Loucy (cell line): ENCODE measurements around the gene AP1M2.

ENCODE experiments used
- H2AFZ ChIP-seq: fragments of 200-600 bp; sonication (generic); 2 replicates; pipeline ENCODE4 v1.6.0; 2016; ENCODE audit warnings: antibody characterized with exemption, mild to moderate bottlenecking, low read length, moderate library complexity
- H3F3A ChIP-seq: fragments of 200-600 bp; 2 replicates; pipeline ENCODE4 v1.6.0; 2016; ENCODE audit warnings: antibody characterized with exemption, low read depth, mild to moderate bottlenecking
- H3K27me3 ChIP-seq: fragments of 200-600 bp; sonication (generic); 2 replicates; pipeline ENCODE4 v1.6.1; 2014; ENCODE audit warnings: low read length, mild to moderate bottlenecking; ENCODE audit not compliant: insufficient read depth, poor library complexity, severe bottlenecking
- H3K36me3 ChIP-seq: fragments of 200-600 bp; sonication (generic); 2 replicates; pipeline ENCODE4 v1.6.1; 2016; ENCODE audit warnings: low read length; ENCODE audit not compliant: insufficient read depth
- H3K4me1 ChIP-seq: fragments of 200-600 bp; sonication (generic); 2 replicates; pipeline ENCODE4 v1.5.1; 2014; ENCODE audit warnings: low read length, mild to moderate bottlenecking; ENCODE audit not compliant: insufficient read depth, poor library complexity, severe bottlenecking
- H3K4me2 ChIP-seq: fragments of 200-600 bp; sonication (generic); 2 replicates; pipeline ENCODE4 v1.6.0; 2014; ENCODE audit warnings: antibody characterized with exemption, low read length, low read depth, mild to moderate bottlenecking; ENCODE audit not compliant: poor library complexity, severe bottlenecking
- H3K4me3 ChIP-seq: fragments of 200-600 bp; sonication (generic); 2 replicates; pipeline ENCODE4 v1.5.1; 2014; ENCODE audit warnings: low read length, mild to moderate bottlenecking, mixed read lengths; ENCODE audit not compliant: poor library complexity, severe bottlenecking
- H3K79me2 ChIP-seq: fragments of 200-600 bp; sonication (generic); 2 replicates; pipeline ENCODE4 v1.6.1; 2014; ENCODE audit warnings: low read length; ENCODE audit not compliant: insufficient read depth
- H3K9ac ChIP-seq: fragments of 200-600 bp; sonication (generic); 2 replicates; pipeline ENCODE4 v1.6.0; 2014; ENCODE audit warnings: mild to moderate bottlenecking, low read depth, low read length, moderate library complexity; ENCODE audit not compliant: poor library complexity, severe bottlenecking
- H3K9me2 ChIP-seq: fragments of 200-600 bp; sonication (generic); replicated peaks from 2 replicates; pipeline ENCODE4 v1.6.1; 2016; ENCODE audit warnings: low read depth, low read length, mixed read lengths
- H3K9me3 ChIP-seq: fragments of 200-600 bp; sonication (generic); 2 replicates; pipeline ENCODE4 v1.6.1; 2014; ENCODE audit warnings: mild to moderate bottlenecking, antibody characterized with exemption, low read length, low read depth; ENCODE audit not compliant: insufficient read depth
- H4K20me1 ChIP-seq: fragments of 200-600 bp; sonication (generic); 2 replicates; pipeline ENCODE4 v1.6.0; 2014; ENCODE audit warnings: antibody characterized with exemption, low read length, mild to moderate bottlenecking; ENCODE audit not compliant: insufficient read depth, poor library complexity, severe bottlenecking
- CTCF ChIP-seq: fragments of 200-600 bp; sonication (generic); conservative IDR thresholded peaks from 2 replicates; pipeline ENCODE4 v1.5.1; 2014; ENCODE audit warnings: mild to moderate bottlenecking, antibody characterized with exemption, low read length
- EZH2phosphoT487 ChIP-seq: fragments of 200-600 bp; IDR thresholded peaks from 2 replicates; pipeline ENCODE4 v1.6.1; 2018; ENCODE audit warnings: antibody characterized with exemption, mild to moderate bottlenecking, moderate library complexity, borderline replicate concordance

The AP1M2 gene

GRCh38 chr19:10586396-10586795, 716 bp downstream of the AP1M2 start:
- H3K4me1 ChIP-seq: peaks cover 19% of the 10 kb centered on the region
- no peaks in the 10 kb centered on the region for H3K9me2 ChIP-seq
- no peak overlapping the region for H3K4me2 ChIP-seq
- no peak overlapping the region for H2AFZ ChIP-seq
- no peaks in the 10 kb centered on the region for H3K27me3 ChIP-seq
- H3K4me3 ChIP-seq: no peak overlapping the region
- no peak overlapping the region for H3K9ac ChIP-seq
- TF ChIP-seq CTCF: no peak
- no peak for TF ChIP-seq EZH2phosphoT487
- H3K79me2 ChIP-seq: no peaks in the 10 kb centered on the region
- no peaks in the 10 kb centered on the region for H3F3A ChIP-seq
- no peaks in the 10 kb centered on the region for H3K36me3 ChIP-seq
- no peaks in the 10 kb centered on the region for H4K20me1 ChIP-seq
- no peaks in the 10 kb centered on the region for H3K9me3 ChIP-seq

- no peak overlapping the region for H3K4me3 ChIP-seq
- H4K20me1 ChIP-seq: no peaks in the 10 kb centered on the region
- H3K9me2 ChIP-seq: no peaks in the 10 kb centered on the region
- no peaks in the 10 kb centered on the region for H3K9me3 ChIP-seq
- H3K36me3 ChIP-seq: no peaks in the 10 kb centered on the region
- H3K4me2 ChIP-seq: no peak overlapping the region
- H3K79me2 ChIP-seq: no peaks in the 10 kb centered on the region
- TF ChIP-seq CTCF (no peak), EZH2phosphoT487 (no peak)
- peaks cover 19% of the 10 kb centered on the region for H3K4me1 ChIP-seq
- H2AFZ ChIP-seq: no peak overlapping the region
- H3K27me3 ChIP-seq: no peaks in the 10 kb centered on the region
- no peaks in the 10 kb centered on the region for H3F3A ChIP-seq
- H3K9ac ChIP-seq: no peak overlapping the region
Observed at GRCh38 chr19:10583036-10583776, 3.9 kb downstream of the AP1M2 start.

GRCh38 chr19:10582091-10582490, 5.0 kb downstream of the AP1M2 start:
- peaks cover 19% of the 10 kb centered on the region for H3K4me1 ChIP-seq

More at GRCh38 chr19:10582091-10582490, 5.0 kb downstream of the AP1M2 start:
- Histone ChIP-seq H3K79me2 (no peaks in the 10 kb centered on the region), H4K20me1 (no peaks in the 10 kb centered on the region), H3K36me3 (no peaks in the 10 kb centered on the region), H3K9me3 (no peaks in the 10 kb centered on the region), H2AFZ (no peak overlapping the region), H3K9me2 (no peaks in the 10 kb centered on the region), H3K27me3 (no peaks in the 10 kb centered on the region), H3F3A (no peaks in the 10 kb centered on the region), H3K4me2 (no peak overlapping the region), H3K4me3 (no peak overlapping the region), H3K9ac (no peak overlapping the region)
- TF ChIP-seq CTCF (no peak), EZH2phosphoT487 (no peak)
